ENCODE results near the gene CDCA3. TPM values are rescaled to one million over a fixed set of nuclear protein-coding genes. Genes with fewer than 3 reads are reported as not detected.
A peak's percentile ranks its signal among the peaks of the same experiment; 100 is the strongest.

The CDCA3 gene
- total RNA-seq, 1 experiment from 2014 or later, result 61.8 TPM

DNA sequence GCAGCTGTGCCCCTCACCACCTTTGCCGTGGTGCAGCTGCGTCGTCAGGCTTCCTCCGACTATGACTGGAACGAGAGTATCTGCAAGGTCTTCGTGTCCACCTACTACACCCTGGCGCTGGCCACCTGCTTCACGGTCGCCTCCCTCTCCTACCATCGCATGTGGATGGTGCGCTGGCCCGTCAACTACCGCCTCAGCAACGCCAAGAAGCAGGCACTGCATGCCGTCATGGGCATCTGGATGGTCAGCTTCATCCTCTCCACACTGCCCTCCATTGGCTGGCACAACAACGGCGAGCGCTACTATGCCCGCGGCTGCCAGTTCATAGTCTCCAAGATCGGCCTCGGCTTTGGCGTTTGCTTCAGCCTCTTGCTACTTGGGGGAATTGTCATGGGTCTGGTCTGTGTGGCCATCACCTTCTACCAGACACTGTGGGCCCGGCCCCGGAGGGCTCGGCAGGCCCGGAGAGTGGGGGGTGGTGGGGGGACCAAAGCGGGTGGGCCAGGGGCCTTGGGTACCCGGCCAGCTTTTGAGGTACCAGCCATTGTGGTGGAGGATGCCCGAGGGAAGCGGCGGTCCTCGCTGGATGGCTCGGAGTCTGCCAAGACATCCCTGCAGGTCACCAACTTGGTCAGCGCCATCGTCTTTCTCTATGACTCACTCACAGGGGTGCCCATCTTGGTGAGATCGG is 26.9 kb downstream of the CDCA3 start:
- no peak for ATAC-seq
- ChIA-PET POLR2A (interaction anchor here (0.6 to 1.6 kb wide), 6 partner anchors 35 to 71 kb away, joined by 3 to 9 read pairs (median 4); partner anchors contain the start of genes CD4, MLF2 and PTMS), CTCF (interaction anchor here (0.8 to 8.9 kb wide), 19 partner anchors 8 to 204 kb away, joined by 3 to 112 read pairs (median 6); partner anchors contain the start of genes CDCA3, GNB3, LAG3 and MLF2)
- H3K4me1 Mint-ChIP-seq, result peaks cover 67% of the 10 kb centered on the region
- peaks cover 5% of the 10 kb centered on the region; the same call in 1 of the 2 replicates for H3K36me3 Mint-ChIP-seq
- H3K9me3 Mint-ChIP-seq, result no peaks in the 10 kb centered on the region
- no peak for DNase-seq (ENCODE audit: low spot score)
- peaks cover 58% of the 10 kb centered on the region for H3K27me3 Mint-ChIP-seq (ENCODE audit: low read depth)
- TF ChIP-seq ZNF416 (CRISPR knock-in tag; IDR thresholded peaks at IDR 0.05), result no peak
- TF ChIP-seq MXD4 (CRISPR knock-in tag; IDR thresholded peaks at IDR 0.05; ENCODE audit: borderline replicate concordance), result no peak
- TF ChIP-seq RORB (CRISPR knock-in tag; IDR thresholded peaks at IDR 0.05), result no peak
- TF ChIP-seq, protein P1, sequence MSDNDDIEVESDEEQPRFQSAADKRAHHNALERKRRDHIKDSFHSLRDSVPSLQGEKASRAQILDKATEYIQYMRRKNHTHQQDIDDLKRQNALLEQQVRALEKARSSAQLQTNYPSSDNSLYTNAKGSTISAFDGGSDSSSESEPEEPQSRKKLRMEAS (CRISPR knock-in tag; IDR thresholded peaks at IDR 0.05), result no peak
- TF ChIP-seq ZBTB21 (CRISPR knock-in tag; IDR thresholded peaks at IDR 0.05; ENCODE audit: borderline replicate concordance), result no peak
- no peak for TF ChIP-seq FOXK1 (CRISPR knock-in tag; IDR thresholded peaks at IDR 0.05)
- TF ChIP-seq, protein P2, sequence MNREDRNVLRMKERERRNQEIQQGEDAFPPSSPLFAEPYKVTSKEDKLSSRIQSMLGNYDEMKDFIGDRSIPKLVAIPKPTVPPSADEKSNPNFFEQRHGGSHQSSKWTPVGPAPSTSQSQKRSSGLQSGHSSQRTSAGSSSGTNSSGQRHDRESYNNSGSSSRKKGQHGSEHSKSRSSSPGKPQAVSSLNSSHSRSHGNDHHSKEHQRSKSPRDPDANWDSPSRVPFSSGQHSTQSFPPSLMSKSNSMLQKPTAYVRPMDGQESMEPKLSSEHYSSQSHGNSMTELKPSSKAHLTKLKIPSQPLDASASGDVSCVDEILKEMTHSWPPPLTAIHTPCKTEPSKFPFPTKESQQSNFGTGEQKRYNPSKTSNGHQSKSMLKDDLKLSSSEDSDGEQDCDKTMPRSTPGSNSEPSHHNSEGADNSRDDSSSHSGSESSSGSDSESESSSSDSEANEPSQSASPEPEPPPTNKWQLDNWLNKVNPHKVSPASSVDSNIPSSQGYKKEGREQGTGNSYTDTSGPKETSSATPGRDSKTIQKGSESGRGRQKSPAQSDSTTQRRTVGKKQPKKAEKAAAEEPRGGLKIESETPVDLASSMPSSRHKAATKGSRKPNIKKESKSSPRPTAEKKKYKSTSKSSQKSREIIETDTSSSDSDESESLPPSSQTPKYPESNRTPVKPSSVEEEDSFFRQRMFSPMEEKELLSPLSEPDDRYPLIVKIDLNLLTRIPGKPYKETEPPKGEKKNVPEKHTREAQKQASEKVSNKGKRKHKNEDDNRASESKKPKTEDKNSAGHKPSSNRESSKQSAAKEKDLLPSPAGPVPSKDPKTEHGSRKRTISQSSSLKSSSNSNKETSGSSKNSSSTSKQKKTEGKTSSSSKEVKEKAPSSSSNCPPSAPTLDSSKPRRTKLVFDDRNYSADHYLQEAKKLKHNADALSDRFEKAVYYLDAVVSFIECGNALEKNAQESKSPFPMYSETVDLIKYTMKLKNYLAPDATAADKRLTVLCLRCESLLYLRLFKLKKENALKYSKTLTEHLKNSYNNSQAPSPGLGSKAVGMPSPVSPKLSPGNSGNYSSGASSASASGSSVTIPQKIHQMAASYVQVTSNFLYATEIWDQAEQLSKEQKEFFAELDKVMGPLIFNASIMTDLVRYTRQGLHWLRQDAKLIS (CRISPR knock-in tag; IDR thresholded peaks at IDR 0.05; ENCODE audit: borderline replicate concordance), result no peak
- TF ChIP-seq NFE2L1 (CRISPR knock-in tag; IDR thresholded peaks at IDR 0.05), result no peak
- TF ChIP-seq MYBL2 (CRISPR knock-in tag; IDR thresholded peaks at IDR 0.05), result no peak
- TF ChIP-seq, protein P3, sequence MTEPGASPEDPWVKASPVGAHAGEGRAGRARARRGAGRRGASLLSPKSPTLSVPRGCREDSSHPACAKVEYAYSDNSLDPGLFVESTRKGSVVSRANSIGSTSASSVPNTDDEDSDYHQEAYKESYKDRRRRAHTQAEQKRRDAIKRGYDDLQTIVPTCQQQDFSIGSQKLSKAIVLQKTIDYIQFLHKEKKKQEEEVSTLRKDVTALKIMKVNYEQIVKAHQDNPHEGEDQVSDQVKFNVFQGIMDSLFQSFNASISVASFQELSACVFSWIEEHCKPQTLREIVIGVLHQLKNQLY (CRISPR knock-in tag; IDR thresholded peaks at IDR 0.05), result no peak
- TF ChIP-seq SOX15 (CRISPR knock-in tag; IDR thresholded peaks at IDR 0.05), result no peak
- no peak for TF ChIP-seq ERG (CRISPR knock-in tag; IDR thresholded peaks at IDR 0.05)
- TF ChIP-seq TEAD4 (CRISPR knock-in tag; IDR thresholded peaks at IDR 0.05), result no peak
- H3K27ac Mint-ChIP-seq, result no peak overlapping the region
- H3K4me3 Mint-ChIP-seq, result peak overlapping the region; percentile 78

- ChIA-PET CTCF (interaction anchor here (0.6 to 6.4 kb wide), 7 partner anchors 11 to 203 kb away, joined by 3 to 112 read pairs (median 5); partner anchors contain the start of genes MLF2 and SPSB2), POLR2A (interaction anchor here (0.6 to 1.6 kb wide), 3 partner anchors 34 to 70 kb away, joined by 3 to 9 read pairs (median 3); partner anchors contain the start of genes CD4, MLF2 and PTMS)
- TF ChIP-seq GABPB1 (CRISPR knock-in tag; IDR thresholded peaks at IDR 0.05), result no peak
- TF ChIP-seq SMAD3 (CRISPR knock-in tag; IDR thresholded peaks at IDR 0.05; ENCODE audit: borderline replicate concordance), result no peak
- no peak for TF ChIP-seq IRF1 (CRISPR knock-in tag; IDR thresholded peaks at IDR 0.05)
- TF ChIP-seq E2F1 (CRISPR knock-in tag; IDR thresholded peaks at IDR 0.05), result no peak
- no peak for TF ChIP-seq ATF1 (CRISPR knock-in tag; IDR thresholded peaks at IDR 0.05)
- TF ChIP-seq FOXK1 (CRISPR knock-in tag; IDR thresholded peaks at IDR 0.05), result no peak
- TF ChIP-seq, protein P4, sequence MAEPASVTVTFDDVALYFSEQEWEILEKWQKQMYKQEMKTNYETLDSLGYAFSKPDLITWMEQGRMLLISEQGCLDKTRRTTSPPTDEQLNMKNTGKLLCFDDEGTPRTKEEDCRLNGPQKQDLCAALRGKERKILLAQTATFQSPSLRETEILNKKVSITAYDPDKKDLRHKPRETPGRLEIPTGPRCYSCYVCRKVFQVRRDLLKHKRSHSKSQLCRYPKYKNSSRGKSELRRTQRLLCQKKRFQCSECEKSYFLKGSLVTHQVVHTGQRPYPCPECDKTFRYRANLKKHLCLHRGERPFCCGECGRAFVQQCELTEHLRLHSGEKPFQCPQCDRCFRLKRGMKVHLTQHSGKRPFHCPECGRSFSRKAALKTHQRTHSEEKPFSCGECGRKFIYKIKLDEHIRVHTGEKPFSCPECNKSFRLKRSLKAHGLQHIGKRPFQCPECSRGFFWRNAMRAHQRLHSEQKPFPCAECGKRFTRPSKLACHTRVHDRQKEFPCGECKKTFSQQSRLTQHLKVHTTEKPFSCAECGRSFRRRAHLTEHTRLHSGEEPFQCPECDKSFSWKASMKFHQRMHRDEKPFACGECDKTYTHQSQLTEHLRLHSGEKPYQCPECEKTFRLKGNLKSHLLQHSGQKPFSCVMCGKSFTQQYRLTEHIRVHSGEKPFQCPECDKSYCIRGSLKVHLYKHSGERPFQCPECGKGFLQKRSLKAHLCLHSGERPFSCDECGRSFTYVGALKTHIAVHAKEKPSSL (CRISPR knock-in tag; conservative IDR thresholded peaks at IDR 0.05), result no peak
- TF ChIP-seq NR3C1 (CRISPR knock-in tag; conservative IDR thresholded peaks at IDR 0.05; ENCODE audit: low read depth), result no peak
- TF ChIP-seq, protein P5, sequence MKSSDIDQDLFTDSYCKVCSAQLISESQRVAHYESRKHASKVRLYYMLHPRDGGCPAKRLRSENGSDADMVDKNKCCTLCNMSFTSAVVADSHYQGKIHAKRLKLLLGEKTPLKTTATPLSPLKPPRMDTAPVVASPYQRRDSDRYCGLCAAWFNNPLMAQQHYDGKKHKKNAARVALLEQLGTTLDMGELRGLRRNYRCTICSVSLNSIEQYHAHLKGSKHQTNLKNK (CRISPR knock-in tag; IDR thresholded peaks at IDR 0.05), result no peak
- ATAC-seq (no peak), DNase-seq (ENCODE audit: low spot score) (no peak)
- Mint-ChIP-seq H3K9me3 (no peaks in the 10 kb centered on the region), H3K27ac (no peak overlapping the region), H3K27me3 (ENCODE audit: low read depth) (peaks cover 58% of the 10 kb centered on the region), H3K4me1 (peaks cover 74% of the 10 kb centered on the region), H3K4me3 (peak overlapping the region; percentile 78), H3K36me3 (peaks cover 5% of the 10 kb centered on the region; the same call in 1 of the 2 replicates)
Observed at GRCh38 chr12:6823182-6824084, 27.7 kb downstream of the CDCA3 start.
